ENCODE data around the gene EMC8.

EMC8 gene

GRCh38 chr16:85846461-85846860, 47.1 kb upstream of the EMC8 start:
- H3K4me1 ChIP-seq: peaks cover 4% of the 10 kb centered on the region
- H2AFZ ChIP-seq: no peak overlapping the region
- H3K36me3 ChIP-seq (ENCODE audit: control insufficient read depth, insufficient read depth, low read length): no peaks in the 10 kb centered on the region
- H3K4me3 ChIP-seq (ENCODE audit: low read depth, low read length): no peak overlapping the region
- H3K27me3 ChIP-seq (ENCODE audit: control insufficient read depth, insufficient read depth, low read length): no peaks in the 10 kb centered on the region
- no peaks in the 10 kb centered on the region for H3K9me3 ChIP-seq (ENCODE audit: control insufficient read depth, low read length)
- no peak overlapping the region for H3K4me2 ChIP-seq (ENCODE audit: low read length)
- no peak overlapping the region for H3K27ac ChIP-seq
- TF ChIP-seq CTCF (IDR thresholded peaks at IDR 0.05): no peak
- no peaks in the 10 kb centered on the region for H3K79me2 ChIP-seq
- H3K9ac ChIP-seq: no peak overlapping the region

- Histone ChIP-seq H3K4me1 (peaks cover 4% of the 10 kb centered on the region), H2AFZ (no peak overlapping the region), H3K4me2 (ENCODE audit: low read length) (no peak overlapping the region)
Observed at GRCh38 chr16:85845266-85845665, 45.9 kb upstream of the EMC8 start.

GRCh38 chr16:85844786-85845185, 45.4 kb upstream of the EMC8 start:
- Histone ChIP-seq H3K27me3 (ENCODE audit: control insufficient read depth, insufficient read depth, low read length) (no peaks in the 10 kb centered on the region), H3K36me3 (ENCODE audit: control insufficient read depth, insufficient read depth, low read length) (no peaks in the 10 kb centered on the region), H3K9ac (no peak overlapping the region), H3K4me3 (ENCODE audit: low read depth, low read length) (no peak overlapping the region), H3K79me2 (no peaks in the 10 kb centered on the region), H2AFZ (no peak overlapping the region), H3K9me3 (ENCODE audit: control insufficient read depth, low read length) (no peaks in the 10 kb centered on the region), H3K27ac (no peak overlapping the region), H3K4me2 (ENCODE audit: low read length) (no peak overlapping the region), H3K4me1 (peaks cover 4% of the 10 kb centered on the region)
- TF ChIP-seq CTCF (IDR thresholded peaks at IDR 0.05): no peak

More at GRCh38 chr16:85845266-85845665, 45.9 kb upstream of the EMC8 start:
- H3K9me3 ChIP-seq (ENCODE audit: control insufficient read depth, low read length): no peaks in the 10 kb centered on the region
- no peak overlapping the region for H3K27ac ChIP-seq
- no peak for TF ChIP-seq CTCF (IDR thresholded peaks at IDR 0.05)
- no peaks in the 10 kb centered on the region for H3K36me3 ChIP-seq (ENCODE audit: control insufficient read depth, insufficient read depth, low read length)
- no peaks in the 10 kb centered on the region for H3K27me3 ChIP-seq (ENCODE audit: control insufficient read depth, insufficient read depth, low read length)
- H3K9ac ChIP-seq: no peak overlapping the region
- H3K4me3 ChIP-seq (ENCODE audit: low read depth, low read length): no peak overlapping the region
- H3K79me2 ChIP-seq: no peaks in the 10 kb centered on the region

- no peak for TF ChIP-seq CTCF (IDR thresholded peaks at IDR 0.05)
- Histone ChIP-seq H3K9me3 (ENCODE audit: control insufficient read depth, low read length) (no peaks in the 10 kb centered on the region), H3K4me2 (ENCODE audit: low read length) (no peak overlapping the region), H3K36me3 (ENCODE audit: control insufficient read depth, insufficient read depth, low read length) (no peaks in the 10 kb centered on the region), H3K4me3 (ENCODE audit: low read depth, low read length) (no peak overlapping the region), H3K79me2 (no peaks in the 10 kb centered on the region), H3K27me3 (ENCODE audit: control insufficient read depth, insufficient read depth, low read length) (no peaks in the 10 kb centered on the region), H3K27ac (no peak overlapping the region), H3K9ac (no peak overlapping the region), H2AFZ (no peak overlapping the region), H3K4me1 (peaks cover 4% of the 10 kb centered on the region)
Observed at GRCh38 chr16:85844169-85844481, 44.8 kb upstream of the EMC8 start.

GRCh38 chr16:85843471-85844168, 44.3 kb upstream of the EMC8 start:
- no peaks in the 10 kb centered on the region for H3K27me3 ChIP-seq (ENCODE audit: control insufficient read depth, insufficient read depth, low read length)
- H3K4me1 ChIP-seq: peaks cover 4% of the 10 kb centered on the region
- no peaks in the 10 kb centered on the region for H3K36me3 ChIP-seq (ENCODE audit: control insufficient read depth, insufficient read depth, low read length)
- no peaks in the 10 kb centered on the region for H3K9me3 ChIP-seq (ENCODE audit: control insufficient read depth, low read length)
- H3K4me3 ChIP-seq (ENCODE audit: low read depth, low read length): no peak overlapping the region
- no peak for TF ChIP-seq CTCF (IDR thresholded peaks at IDR 0.05)
- H3K9ac ChIP-seq: no peak overlapping the region
- H2AFZ ChIP-seq: no peak overlapping the region
- no peak overlapping the region for H3K27ac ChIP-seq
- no peaks in the 10 kb centered on the region for H3K79me2 ChIP-seq
- no peak overlapping the region for H3K4me2 ChIP-seq (ENCODE audit: low read length)
